K562 (cell line): Measurements from ENCODE around the gene CHML. TPM values are rescaled to one million over a fixed set of nuclear protein-coding genes. Genes with fewer than 3 reads are reported as not detected.

Experiments
- AFF1 ChIP-seq, 2 experiments: fragments of 450-650 bp; IDR thresholded peaks; 2 replicates each; pipeline ENCODE4 v1.6.1; 2018; ENCODE audit warnings: mild to moderate bottlenecking in 2 of 2, low read depth in 1 of 2; ENCODE audit not compliant: partially characterized antibody in 2 of 2
- CUX1 ChIP-seq: fragments of 200-800 bp; sonication (Bioruptor generic); IDR thresholded peaks from 2 replicates; pipeline ENCODE4 v1.6.1; 2016; ENCODE audit warnings: missing genetic modification characterization, missing compliant biosample characterization
- HDAC2 ChIP-seq: fragments of 450-650 bp; IDR thresholded peaks from 2 replicates; pipeline ENCODE4 v1.6.1; 2016; ENCODE audit warnings: mild to moderate bottlenecking
- POLR2A ChIP-seq: fragments of 450-650 bp; conservative IDR thresholded peaks from 2 replicates; pipeline ENCODE4 v1.6.1; 2016
- polyA plus RNA-seq, 8 experiments: library from polyadenylated mRNA; depleted of rRNA in 4 of 8; stranded (reverse) in 5 of 8; unstranded in 3 of 8; fragments of >200 nt; fragmentation: Nextera tagmentation in 2 of 8; fragmentation: Illumina TruSeq in 1 of 8; extraction: Ambion mirVana in 2 of 8; extraction: Trizol in 1 of 8; gene quantifications; 2 replicates each; pipeline versions ENCODE4 v1.2.1 to v1.2.3, GENCODE V29; 2011 to 2014; ENCODE audit warnings: inconsistent platforms in 1 of 8, missing spikeins in 1 of 8
- total RNA-seq, 7 experiments: library from RNA; depleted of rRNA in 6 of 7; stranded (reverse); fragments of >200 nt in 6 of 7; fragmentation: Illumina TruSeq in 2 of 7; extraction: Trizol in 2 of 7; gene quantifications; 2 replicates each; pipeline versions ENCODE4 v1.2.1 to v1.2.3, GENCODE V29; 2011 to 2021; ENCODE audit warnings: low replicate concordance in 1 of 7

Gene CHML
- total and polyA plus RNA-seq, 9 of the 15 experiments (the other 6 are each of a cell fraction or from before 2014, with no cell fraction given), result 13.0 to 88.3 (median 62.8) TPM

- TF ChIP-seq AFF1 (IDR thresholded peaks at IDR 0.05; ENCODE audit: low read depth in 1 of 2, partially characterized antibody in 2 of 2) (no peak), POLR2A (no peak), CUX1 (CRISPR knock-in tag) (no peak), HDAC2 (no peak)
Measured at GRCh38 chr1:241645199-241645598, 5.0 kb upstream of the CHML start (continued).
